HG03159 (cell line): Measurements from ENCODE around the gene CEP131.

Experiments
- ATAC-seq: cut with Tn5 transposase; IDR thresholded peaks from one replicate; pipeline ENCODE4 v1.9.1; 2021; ENCODE audit warnings: mild to moderate bottlenecking, moderate library complexity; ENCODE audit not compliant: unreplicated experiment

The CEP131 gene

DNA sequence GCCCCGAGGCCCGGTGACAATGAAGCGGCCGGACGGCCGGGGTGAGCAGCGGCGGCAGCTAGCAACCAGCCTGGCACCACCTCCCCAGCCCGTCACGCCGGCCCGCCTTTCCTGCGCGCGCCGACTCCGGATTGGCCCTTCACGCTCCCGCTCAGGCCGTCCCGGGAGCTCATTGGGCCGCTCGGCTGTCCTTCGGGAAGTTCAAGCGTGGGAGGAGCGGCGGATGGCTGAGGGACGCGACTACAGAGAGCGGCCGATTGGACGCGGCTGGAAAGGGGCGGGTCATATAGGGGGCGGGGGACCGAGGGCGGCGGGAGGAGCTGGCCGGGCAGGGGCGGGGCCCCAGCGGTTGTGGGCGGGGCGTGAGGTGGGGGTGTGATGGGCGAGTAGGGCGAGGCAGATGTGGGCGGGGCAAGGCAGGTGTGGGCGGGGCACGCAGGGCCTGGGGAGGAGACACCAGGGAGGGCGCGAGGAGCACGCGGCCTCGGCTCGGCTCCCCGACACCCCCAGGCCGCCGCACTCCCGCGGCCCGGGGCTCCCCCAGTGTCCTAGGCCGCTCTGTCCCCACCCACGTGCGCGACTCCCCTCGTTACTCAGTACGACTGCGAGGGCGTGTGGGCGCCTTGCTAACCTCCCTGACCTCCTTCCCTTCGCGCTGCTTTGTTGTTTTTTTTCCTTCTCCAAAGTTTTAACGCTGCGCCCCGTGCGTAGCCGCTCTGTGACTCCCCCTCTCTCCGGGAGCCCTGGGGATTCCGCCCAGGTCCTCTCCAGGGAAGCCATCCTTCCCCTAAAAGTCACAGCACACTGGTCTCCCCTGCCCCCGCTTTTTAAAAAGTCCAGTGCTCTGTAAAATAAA, at the start of gene CEP131:
TSS of gene CEP131 (minus strand) at position 60 of the 856 bp plus-strand sequence. CDS start 2,909 bp downstream, outside the sequence.
- peak; percentile 89 for ATAC-seq

DNA sequence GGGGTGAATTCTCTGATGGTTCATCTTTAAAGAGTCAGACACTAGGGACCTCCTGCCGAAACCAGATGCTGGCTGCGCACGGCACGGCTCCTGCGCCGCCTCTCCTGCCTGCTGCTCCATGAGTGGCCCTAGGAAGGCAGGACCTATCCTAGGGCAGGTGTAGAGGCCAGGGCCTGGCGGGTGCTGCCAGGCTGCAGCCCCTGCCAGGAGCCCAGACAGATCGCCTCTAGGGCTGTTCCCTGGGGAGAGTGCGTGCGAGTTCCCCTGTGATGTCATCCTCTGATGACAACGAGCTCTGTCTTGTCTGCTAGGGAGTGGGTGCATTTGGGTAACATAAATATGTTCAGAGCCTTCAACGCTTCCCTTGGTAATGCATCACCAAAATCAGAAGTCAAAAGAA, 48.5 kb upstream of the CEP131 start:
- ATAC-seq = no peak

- no peak for ATAC-seq
Measured at GRCh38 chr17:81270279-81270678, 47.5 kb upstream of the CEP131 start.

- no peak for ATAC-seq
Measured at GRCh38 chr17:81267390-81268067, 44.8 kb upstream of the CEP131 start.

DNA sequence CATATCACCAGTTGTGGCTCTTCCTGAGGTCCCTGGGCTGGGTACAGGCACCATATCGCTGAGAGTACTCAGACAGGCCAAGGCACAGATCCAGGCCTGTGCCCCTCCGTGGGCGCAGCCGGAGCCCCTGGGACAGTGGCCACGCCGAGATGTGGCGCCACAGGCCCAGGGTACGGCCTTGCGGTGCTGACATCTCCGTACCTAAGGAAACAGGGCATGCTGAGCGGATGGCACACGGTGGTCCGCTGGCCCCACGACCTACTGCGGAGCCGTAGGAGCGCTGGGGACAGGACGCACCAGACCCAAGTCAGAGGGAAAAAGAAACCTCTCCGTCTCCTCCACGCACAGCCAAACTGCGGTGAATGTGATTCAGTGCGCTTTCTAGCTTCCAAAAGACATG, 42.8 kb upstream of the CEP131 start:
- no peak for ATAC-seq

- no peak for ATAC-seq
Measured at GRCh38 chr17:81264640-81265039, 41.9 kb upstream of the CEP131 start.

DNA sequence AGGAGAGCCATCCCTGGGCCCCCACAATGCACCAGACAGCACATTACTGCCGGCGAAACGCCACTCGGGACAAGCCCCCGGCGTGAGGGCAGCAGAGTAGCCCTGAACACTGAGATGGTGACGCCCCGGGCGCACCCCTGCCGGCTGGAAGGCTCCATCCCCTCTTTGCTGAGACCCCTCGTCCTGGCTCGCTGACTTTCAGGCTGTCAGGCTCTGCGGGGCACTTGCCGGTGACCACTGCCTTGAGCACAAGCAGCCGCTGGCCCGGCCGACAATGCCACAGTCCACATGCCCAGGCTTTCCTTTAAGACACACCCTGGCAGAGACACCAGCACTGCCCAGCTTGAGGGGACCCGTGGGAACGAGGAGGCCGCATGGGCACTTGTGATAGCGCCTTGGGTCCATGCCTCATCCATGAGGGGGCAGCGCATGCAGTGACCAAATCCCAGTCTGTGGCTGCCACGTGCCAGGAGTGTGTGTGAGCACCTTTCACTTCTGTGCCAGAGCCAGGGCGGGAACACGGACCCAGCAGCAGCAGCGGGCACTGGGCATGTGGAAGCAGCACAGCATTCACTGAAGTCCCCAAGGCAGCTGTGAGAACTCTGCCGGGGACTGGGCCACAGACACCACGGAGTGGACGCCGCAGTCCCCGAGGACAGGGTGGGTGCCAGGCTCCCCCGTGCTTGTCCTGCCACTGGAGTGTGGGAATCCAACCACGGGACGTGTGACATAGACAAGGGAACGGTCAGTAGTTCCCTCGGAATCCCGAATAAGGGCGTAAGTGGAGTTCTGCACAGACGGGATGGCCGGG, 40.8 kb upstream of the CEP131 start:
- no peak for ATAC-seq

GRCh38 chr17:81261582-81262336, 39.0 kb upstream of the CEP131 start:
- ATAC-seq = no peak

DNA sequence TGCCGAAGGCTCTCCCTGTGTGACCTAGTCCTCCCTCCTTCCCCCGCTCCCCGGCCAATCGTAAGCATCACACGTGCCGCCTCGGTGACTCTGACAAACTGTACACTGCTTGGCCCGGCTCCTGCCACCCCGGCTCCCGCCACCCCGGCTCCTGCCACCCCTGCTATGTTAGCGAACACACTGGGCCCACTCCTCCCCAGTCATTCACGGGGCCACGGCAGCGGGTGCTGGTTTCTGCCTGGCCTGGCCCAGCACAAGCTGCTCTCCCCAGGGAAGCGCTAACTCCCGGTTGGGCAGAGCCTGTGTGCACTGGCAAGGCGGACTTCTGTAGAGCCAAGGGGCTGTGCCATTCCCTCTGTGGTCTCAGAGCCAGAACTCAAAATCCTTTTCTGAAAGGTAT, 38.3 kb upstream of the CEP131 start:
- ATAC-seq = no peak

GRCh38 chr17:81260641-81261040, 37.9 kb upstream of the CEP131 start:
- ATAC-seq = no peak

GRCh38 chr17:81260171-81260570, 37.4 kb upstream of the CEP131 start:
- ATAC-seq = no peak

DNA sequence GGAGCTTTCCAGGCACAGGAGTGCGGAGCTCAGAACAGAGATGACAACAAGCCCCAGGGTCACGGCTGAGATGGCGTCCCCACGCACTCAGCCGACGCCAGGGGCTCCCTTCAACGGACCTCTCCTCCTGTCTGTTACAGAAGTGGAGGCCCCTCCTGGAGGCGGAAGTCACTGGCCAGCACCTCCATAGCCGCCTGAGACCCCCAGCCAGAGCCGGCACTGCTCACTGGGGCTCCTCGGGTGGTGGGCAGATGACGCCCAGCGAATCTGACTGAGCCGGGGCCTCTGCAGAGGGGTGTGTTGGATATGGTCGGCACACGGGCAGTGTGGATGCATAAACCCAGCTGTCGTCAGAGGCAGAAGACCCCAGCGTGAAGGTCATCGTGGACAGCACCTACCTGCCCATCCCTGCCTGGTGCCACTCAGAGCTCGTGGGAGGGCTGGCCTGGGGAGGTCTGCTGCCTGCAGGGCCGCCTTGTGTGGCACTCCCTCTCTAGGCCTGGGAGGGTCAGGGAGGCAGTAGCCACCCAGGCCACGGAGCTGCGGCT, 36.4 kb upstream of the CEP131 start:
- ATAC-seq = no peak

- ATAC-seq = no peak
Measured at GRCh38 chr17:81258292-81258691, 35.5 kb upstream of the CEP131 start.

DNA sequence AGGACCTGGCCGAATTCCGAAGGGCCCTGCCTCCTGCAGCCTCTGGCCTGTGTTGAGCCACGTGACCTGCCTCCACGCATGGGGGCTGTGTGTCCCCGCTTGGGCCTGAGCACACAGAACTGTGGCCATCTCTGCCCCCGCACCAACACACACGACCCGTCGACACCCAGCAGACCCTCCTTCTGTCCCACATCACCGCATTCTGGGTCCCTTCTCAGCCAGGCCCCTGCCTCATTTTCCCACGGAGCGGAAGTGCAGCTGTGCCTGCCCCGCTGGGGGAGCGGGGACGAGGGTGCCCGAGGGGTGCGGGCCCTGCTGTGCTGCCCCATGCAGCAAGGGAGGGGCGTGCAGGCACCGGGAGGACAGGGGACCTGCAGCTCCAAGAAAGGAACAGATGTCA, 34.8 kb upstream of the CEP131 start:
- ATAC-seq = no peak

DNA sequence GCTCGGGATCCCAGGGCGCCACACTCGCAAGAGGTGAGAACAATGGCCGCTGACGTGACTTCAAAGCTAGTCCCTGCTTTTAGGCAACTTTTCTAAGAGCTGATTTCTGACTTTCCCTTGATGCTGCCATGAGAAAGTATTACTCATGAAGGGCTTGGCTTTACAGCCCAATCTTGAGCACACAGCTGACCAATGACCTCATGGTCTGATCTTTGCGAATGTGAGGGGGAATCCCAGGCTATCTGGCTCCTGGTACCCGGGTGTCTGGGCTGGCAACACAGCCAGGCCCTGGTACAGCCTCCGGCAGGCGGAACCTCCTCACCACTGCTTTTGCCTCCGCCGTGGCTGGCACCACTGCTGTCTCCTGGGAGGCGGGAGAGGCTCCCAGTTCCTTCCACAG, 33.9 kb upstream of the CEP131 start:
- no peak for ATAC-seq

DNA sequence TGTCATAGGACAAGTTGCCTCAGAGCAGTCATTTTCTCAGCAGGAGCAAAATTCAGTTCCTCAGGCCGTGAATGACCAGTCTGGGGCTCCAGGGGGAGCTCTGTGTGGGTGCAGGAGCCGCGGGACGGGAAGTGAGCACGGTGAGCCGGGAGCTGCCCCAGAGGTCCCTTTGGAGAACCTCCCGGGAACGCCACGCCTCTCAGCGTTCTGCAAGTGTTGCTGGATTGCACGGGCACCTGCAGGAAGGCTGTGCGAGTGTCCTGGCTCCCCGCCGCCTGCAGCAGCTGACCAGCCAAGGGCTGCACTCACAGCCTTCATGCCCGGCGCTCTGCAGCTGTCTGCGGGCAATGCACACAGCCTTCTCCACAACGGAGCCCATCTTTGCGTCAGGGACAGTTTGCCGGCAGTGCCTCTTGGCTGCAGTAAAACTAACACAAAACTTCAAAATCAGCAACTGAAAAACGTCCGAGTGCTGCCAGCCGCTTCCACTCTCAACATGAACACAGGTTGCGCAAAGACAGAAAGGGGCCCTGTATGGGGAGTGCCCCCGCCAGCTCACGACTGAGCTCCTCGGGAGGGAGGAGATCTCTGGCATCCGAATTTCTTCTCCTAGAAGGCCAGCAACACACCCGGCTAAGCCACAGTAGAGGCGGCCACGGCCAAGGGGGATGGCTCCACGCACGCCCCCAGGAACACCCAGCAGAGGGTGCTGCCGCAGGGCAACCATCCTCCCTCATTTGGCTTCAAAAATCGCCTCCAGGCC, 32.4 kb upstream of the CEP131 start:
- ATAC-seq = no peak

DNA sequence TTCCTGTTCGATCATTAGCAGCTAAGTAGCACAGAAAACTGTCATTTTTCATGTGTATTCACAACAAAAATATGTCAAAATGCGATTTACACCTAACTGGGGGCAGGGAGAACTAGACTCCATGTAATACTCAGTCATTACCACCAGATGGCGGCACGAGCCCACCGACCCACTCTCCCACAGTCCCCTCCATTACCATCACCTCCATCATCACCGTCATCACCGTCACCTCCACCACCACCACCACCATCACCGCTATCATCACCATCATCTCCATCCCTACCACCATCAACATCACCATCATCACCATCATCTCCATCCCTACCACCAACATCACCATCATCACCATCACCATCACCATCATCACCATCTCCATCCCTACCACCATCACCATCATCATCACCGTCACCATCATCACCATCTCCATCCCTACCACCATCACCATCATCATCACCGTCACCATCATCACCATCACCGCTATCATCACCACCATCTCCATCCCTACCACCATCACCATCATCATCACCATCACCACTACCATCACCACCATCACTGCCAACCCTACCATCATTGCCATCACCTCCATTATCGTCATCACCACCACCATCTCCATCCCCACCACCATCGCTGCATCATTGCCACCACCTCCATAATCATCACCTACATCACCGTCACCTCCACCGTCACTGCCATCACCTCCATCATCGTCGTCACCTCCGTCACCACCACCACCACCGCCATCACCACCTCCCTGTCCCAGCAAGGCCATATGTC, 30.8 kb upstream of the CEP131 start:
- ATAC-seq = no peak

GRCh38 chr17:81252987-81253329, 30.2 kb upstream of the CEP131 start:
- no peak for ATAC-seq

GRCh38 chr17:81252326-81252986, 29.7 kb upstream of the CEP131 start:
- ATAC-seq = no peak
